LNCaP clone FGC (cell line): ENCODE results near the gene KRTAP10-1.

Experiments
- DNase-seq: peaks from one replicate; pipeline ENCODE4 v3.0.0-alpha.2; 2011; ENCODE audit warnings: low read depth
- H3K4me3 ChIP-seq: 2 replicates; pipeline ENCODE4 v1.5.1; 2011; ENCODE audit warnings: mild to moderate bottlenecking, low read depth, low read length, control low read depth
- TF ChIP-seq, protein P1 (sequence below): IDR thresholded peaks from 2 replicates; pipeline ENCODE4 v1.5.1; 2012; ENCODE audit warnings: mild to moderate bottlenecking; ENCODE audit not compliant: control insufficient read depth, insufficient read depth; ENCODE audit errors: extremely low read depth

Gene KRTAP10-1

DNA sequence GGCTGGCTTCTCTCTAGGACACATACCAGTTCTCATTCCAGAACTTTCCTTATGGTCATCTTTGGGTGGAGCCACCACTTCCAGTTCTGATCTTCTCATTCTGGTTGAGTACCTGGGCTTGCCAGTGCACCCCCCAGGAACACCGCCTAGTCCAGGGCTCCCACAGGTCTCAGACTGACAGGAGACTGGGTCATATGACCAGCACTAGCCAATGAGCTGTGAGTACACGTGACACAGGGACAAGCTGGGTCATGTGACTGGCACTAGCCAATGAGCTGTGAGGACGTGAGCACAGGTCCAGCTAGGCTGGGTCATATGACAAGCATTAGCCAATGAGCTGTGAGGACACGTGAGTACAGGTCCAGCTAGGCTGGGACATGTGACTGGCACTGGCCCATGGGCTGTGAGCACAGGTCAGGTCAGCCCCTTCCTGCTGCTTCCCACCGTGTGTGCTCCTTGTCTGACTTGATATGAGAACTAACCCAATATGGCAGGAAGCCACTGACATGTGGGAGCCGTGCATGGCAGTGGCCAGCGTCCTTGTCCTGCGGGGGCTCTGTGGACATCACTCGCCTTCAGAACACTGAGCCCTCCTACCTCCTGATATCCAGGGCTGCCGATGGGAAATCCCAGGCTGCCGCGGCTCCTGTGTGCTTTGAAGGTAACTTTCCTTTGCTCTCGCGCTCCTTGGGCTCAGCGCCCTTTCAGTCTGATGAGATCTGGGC is 22.7 kb downstream of the KRTAP10-1 start:
- peak; percentile 100 for DNase-seq
- H3K4me3 ChIP-seq = peak overlapping the region; percentile 83
- TF ChIP-seq, protein P1, sequence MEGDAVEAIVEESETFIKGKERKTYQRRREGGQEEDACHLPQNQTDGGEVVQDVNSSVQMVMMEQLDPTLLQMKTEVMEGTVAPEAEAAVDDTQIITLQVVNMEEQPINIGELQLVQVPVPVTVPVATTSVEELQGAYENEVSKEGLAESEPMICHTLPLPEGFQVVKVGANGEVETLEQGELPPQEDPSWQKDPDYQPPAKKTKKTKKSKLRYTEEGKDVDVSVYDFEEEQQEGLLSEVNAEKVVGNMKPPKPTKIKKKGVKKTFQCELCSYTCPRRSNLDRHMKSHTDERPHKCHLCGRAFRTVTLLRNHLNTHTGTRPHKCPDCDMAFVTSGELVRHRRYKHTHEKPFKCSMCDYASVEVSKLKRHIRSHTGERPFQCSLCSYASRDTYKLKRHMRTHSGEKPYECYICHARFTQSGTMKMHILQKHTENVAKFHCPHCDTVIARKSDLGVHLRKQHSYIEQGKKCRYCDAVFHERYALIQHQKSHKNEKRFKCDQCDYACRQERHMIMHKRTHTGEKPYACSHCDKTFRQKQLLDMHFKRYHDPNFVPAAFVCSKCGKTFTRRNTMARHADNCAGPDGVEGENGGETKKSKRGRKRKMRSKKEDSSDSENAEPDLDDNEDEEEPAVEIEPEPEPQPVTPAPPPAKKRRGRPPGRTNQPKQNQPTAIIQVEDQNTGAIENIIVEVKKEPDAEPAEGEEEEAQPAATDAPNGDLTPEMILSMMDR = no peak

DNA sequence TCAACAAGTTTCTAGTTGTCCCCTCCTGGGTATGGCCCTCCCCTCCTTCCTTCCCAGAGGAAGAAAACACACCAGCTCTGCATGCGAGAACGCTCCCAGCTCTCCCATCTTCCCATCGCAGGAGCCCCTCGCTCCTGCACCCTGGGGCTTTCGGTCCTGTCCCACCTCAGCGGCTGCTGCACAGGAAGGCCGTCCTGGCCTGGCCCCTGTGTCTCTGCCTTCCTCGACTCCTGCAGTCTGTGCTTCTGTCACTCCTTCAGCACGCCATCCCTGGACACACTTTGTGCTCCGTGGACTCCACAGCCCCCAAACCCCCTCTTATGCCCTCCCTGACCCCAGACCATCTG is 23.2 kb downstream of the KRTAP10-1 start:
- TF ChIP-seq, protein P1 = no peak
- H3K4me3 ChIP-seq = peak overlapping the region; percentile 83
- no peak for DNase-seq

DNA sequence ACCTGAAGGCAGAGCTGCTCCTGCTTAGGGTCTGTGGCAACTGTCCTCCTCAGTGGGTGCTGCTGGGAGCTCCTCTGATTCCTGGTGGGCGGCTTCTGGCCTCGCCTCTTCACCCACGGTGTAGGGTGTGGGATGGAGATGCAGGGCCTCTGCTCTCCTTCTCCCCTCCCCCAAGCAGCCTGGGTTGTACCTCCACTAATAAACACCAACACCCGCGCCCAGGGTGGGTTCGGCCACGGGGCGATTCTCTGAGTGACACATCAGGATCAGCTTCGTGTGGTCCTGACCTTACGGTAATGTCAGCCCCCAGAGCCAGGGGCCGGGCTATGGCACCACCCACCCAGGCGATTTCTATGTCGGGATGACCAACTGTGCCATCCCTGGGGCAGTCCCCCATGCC is 23.7 kb downstream of the KRTAP10-1 start:
- H3K4me3 ChIP-seq = peak overlapping the region; percentile 83
- TF ChIP-seq, protein P1 = no peak
- DNase-seq = no peak

DNA sequence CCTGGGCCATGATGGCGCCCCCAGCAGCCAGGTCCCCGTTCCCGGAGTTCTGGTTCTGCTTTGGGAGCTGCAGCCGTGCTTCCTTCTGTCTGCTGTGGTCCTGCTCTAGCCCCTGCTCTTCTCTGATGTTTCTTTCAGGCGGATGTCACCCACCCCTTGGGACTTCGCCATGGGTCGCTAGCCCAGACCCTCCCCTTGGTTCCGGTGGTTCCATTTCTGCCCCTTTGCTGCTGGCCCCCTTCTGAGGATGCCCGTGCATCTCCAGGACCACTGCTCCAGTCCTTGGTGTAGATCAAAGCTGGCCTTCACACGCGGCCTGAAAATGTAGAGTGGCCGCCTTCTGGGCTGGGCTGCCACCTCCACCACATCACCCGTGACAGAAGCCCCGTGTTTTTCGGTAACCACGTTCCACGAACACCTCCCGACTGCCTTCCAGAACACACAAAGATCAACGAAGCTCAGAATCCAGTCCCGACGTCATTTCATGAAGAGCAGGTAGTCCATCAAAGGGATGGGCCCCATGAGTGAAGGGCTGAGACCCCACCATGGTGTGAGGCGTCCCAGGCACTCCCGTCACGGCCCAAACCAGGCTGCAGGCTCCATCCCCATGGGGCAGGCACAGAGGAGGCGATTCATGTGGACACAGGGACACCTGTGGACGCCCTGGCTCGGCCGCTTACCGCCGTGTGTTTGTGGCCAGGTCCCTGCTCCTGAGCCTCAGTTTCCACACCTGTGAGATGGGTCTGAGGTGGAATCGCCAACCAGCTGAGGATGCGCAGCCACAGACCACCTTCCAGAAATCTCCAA is 24.4 kb downstream of the KRTAP10-1 start:
- no peak overlapping the region for H3K4me3 ChIP-seq
- no peak for DNase-seq
- TF ChIP-seq, protein P1 = no peak

DNA sequence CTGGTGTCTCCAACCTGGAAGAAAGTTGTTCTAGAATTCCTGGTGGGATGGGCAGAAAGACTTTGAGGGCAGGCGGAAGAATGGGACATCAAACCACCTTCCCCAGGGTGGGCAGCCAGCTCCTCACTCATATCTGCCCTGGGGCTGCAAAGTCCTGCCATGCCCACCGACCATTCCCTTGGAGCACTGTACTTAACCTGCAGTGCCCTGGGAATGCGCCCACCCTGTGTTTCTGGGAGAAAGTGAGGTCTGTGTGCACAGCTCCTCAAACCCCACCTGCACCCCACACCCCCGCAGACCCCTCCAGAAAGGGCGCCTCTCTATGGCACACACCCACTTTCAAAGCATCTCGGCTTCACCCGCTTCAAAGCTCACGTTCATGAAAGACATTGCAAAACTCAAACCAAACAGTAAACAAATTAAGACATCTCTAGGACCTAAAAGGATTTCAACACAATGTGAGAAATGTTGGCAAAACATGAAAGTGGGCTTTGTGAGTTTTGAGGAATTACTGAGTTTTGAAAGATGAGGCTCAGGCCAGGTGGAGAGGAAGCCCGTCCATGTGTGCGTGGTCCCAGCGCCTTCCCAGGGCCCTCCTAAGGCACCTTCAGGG is 25.1 kb downstream of the KRTAP10-1 start:
- no peak for DNase-seq
- TF ChIP-seq, protein P1 = no peak

DNA sequence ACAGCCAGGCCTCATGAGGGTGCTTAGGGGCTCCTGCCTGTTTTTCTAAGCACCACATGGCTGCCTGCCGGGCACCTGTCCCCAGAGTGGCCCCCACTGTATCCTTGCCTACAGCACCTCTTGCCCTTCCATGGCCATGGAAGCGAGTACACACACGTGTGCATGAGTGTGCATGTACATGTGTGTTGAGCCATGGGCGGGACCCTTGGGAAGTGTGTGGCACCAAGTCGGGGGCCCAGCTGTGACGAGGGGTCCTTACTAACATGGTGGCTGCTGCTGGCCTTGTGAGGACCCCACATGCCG is 25.8 kb downstream of the KRTAP10-1 start:
- TF ChIP-seq, protein P1 = no peak
- no peak for DNase-seq
- no peak overlapping the region for H3K4me3 ChIP-seq

More for the DNA sequence above, 25.1 kb downstream of the KRTAP10-1 start:
- no peak overlapping the region for H3K4me3 ChIP-seq
